ENCODE measurements around the gene SLX4IP.

Gene SLX4IP

DNA sequence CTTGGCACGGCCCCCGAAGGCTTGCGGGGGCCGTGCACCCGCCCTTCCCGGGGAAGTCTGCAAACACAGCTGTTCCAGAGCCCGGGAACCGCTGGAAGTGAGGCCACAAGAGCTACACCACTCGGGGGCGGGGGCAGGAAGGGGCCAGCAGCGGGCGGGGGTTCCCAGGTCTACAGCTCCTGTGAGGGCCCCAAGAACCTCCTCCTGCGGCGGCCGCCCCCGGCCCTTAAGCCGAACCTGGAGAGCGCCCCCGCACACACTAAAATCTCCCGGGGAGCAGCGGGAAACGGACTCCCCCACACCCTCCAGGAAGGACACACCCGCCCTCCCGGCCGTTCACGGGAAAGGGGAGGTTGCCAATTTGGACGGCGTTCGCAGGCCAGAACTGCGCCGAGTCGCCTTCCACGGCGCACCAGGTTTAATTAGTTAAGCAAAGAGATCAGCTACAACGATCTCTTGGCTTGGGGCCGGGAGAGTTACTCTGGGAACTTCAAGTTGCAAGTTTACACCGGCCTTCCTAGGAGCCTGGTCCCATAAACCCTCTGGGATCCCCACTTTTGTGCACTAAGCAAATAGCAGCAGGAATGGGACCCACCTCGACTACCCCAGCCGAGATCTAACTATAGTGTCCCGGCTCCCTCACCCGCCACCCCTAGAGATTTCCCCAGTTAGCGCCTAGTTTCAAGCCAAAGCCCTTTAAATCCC is 237.0 kb downstream of the SLX4IP start (continued):
- TF ChIP-seq ZNF16 (tag by site-specific recombination; IDR thresholded peaks at IDR 0.05; ENCODE audit: low read depth) = no peak
- TF ChIP-seq, protein P1, sequence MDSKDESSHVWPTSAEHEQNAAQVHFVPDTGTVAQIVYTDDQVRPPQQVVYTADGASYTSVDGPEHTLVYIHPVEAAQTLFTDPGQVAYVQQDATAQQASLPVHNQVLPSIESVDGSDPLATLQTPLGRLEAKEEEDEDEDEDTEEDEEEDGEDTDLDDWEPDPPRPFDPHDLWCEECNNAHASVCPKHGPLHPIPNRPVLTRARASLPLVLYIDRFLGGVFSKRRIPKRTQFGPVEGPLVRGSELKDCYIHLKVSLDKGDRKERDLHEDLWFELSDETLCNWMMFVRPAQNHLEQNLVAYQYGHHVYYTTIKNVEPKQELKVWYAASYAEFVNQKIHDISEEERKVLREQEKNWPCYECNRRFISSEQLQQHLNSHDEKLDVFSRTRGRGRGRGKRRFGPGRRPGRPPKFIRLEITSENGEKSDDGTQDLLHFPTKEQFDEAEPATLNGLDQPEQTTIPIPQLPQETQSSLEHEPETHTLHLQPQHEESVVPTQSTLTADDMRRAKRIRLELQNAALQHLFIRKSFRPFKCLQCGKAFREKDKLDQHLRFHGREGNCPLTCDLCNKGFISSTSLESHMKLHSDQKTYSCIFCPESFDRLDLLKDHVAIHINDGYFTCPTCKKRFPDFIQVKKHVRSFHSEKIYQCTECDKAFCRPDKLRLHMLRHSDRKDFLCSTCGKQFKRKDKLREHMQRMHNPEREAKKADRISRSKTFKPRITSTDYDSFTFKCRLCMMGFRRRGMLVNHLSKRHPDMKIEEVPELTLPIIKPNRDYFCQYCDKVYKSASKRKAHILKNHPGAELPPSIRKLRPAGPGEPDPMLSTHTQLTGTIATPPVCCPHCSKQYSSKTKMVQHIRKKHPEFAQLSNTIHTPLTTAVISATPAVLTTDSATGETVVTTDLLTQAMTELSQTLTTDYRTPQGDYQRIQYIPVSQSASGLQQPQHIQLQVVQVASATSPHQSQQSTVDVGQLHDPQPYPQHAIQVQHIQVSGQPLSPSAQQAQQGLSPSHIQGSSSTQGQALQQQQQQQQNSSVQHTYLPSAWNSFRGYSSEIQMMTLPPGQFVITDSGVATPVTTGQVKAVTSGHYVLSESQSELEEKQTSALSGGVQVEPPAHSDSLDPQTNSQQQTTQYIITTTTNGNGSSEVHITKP (tag by site-specific recombination; IDR thresholded peaks at IDR 0.05) = peak; percentile 71
- TF ChIP-seq, protein P2, sequence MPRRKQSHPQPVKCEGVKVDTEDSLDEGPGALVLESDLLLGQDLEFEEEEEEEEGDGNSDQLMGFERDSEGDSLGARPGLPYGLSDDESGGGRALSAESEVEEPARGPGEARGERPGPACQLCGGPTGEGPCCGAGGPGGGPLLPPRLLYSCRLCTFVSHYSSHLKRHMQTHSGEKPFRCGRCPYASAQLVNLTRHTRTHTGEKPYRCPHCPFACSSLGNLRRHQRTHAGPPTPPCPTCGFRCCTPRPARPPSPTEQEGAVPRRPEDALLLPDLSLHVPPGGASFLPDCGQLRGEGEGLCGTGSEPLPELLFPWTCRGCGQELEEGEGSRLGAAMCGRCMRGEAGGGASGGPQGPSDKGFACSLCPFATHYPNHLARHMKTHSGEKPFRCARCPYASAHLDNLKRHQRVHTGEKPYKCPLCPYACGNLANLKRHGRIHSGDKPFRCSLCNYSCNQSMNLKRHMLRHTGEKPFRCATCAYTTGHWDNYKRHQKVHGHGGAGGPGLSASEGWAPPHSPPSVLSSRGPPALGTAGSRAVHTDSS (tag by site-specific recombination; IDR thresholded peaks at IDR 0.05) = no peak
- TF ChIP-seq KLF10 (tag by site-specific recombination; IDR thresholded peaks at IDR 0.05) = 0 out of 2 replicates have a peak, but pooled peaks have one; percentile 29
- TF ChIP-seq ZBTB17 (tag by site-specific recombination; IDR thresholded peaks at IDR 0.05) = 0 out of 2 replicates have a peak, but pooled peaks have one; percentile 19
- TF ChIP-seq, protein P3, sequence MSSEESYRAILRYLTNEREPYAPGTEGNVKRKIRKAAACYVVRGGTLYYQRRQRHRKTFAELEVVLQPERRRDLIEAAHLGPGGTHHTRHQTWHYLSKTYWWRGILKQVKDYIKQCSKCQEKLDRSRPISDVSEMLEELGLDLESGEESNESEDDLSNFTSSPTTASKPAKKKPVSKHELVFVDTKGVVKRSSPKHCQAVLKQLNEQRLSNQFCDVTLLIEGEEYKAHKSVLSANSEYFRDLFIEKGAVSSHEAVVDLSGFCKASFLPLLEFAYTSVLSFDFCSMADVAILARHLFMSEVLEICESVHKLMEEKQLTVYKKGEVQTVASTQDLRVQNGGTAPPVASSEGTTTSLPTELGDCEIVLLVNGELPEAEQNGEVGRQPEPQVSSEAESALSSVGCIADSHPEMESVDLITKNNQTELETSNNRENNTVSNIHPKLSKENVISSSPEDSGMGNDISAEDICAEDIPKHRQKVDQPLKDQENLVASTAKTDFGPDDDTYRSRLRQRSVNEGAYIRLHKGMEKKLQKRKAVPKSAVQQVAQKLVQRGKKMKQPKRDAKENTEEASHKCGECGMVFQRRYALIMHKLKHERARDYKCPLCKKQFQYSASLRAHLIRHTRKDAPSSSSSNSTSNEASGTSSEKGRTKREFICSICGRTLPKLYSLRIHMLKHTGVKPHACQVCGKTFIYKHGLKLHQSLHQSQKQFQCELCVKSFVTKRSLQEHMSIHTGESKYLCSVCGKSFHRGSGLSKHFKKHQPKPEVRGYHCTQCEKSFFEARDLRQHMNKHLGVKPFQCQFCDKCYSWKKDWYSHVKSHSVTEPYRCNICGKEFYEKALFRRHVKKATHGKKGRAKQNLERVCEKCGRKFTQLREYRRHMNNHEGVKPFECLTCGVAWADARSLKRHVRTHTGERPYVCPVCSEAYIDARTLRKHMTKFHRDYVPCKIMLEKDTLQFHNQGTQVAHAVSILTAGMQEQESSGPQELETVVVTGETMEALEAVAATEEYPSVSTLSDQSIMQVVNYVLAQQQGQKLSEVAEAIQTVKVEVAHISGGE (tag by site-specific recombination; conservative IDR thresholded peaks at IDR 0.05; ENCODE audit: low read depth) = no peak
- TF ChIP-seq ZNF514 (tag by site-specific recombination; IDR thresholded peaks at IDR 0.05) = no peak
- no peak for TF ChIP-seq ZNF600 (tag by site-specific recombination; IDR thresholded peaks at IDR 0.05)
- no peak for TF ChIP-seq ZNF501 (tag by site-specific recombination; IDR thresholded peaks at IDR 0.05)
- TF ChIP-seq, protein P4, sequence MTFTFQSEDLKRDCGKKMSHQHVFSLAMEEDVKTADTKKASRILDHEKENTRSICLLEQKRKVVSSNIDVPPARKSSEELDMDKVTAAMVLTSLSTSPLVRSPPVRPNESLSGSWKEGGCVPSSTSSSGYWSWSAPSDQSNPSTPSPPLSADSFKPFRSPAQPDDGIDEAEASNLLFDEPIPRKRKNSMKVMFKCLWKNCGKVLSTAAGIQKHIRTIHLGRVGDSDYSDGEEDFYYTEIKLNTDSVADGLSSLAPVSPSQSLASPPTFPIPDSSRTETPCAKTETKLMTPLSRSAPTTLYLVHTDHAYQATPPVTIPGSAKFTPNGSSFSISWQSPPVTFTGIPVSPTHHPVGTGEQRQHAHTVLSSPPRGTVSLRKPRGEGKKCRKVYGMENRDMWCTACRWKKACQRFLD (tag by site-specific recombination; IDR thresholded peaks at IDR 0.05) = no peak
- TF ChIP-seq ZNF239 (tag by site-specific recombination; IDR thresholded peaks at IDR 0.05) = no peak
- TF ChIP-seq, protein P5, sequence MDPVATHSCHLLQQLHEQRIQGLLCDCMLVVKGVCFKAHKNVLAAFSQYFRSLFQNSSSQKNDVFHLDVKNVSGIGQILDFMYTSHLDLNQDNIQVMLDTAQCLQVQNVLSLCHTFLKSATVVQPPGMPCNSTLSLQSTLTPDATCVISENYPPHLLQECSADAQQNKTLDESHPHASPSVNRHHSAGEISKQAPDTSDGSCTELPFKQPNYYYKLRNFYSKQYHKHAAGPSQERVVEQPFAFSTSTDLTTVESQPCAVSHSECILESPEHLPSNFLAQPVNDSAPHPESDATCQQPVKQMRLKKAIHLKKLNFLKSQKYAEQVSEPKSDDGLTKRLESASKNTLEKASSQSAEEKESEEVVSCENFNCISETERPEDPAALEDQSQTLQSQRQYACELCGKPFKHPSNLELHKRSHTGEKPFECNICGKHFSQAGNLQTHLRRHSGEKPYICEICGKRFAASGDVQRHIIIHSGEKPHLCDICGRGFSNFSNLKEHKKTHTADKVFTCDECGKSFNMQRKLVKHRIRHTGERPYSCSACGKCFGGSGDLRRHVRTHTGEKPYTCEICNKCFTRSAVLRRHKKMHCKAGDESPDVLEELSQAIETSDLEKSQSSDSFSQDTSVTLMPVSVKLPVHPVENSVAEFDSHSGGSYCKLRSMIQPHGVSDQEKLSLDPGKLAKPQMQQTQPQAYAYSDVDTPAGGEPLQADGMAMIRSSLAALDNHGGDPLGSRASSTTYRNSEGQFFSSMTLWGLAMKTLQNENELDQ (tag by site-specific recombination; IDR thresholded peaks at IDR 0.05; ENCODE audit: low read depth) = no peak
- TF ChIP-seq ZNF658 (tag by site-specific recombination; IDR thresholded peaks at IDR 0.05) = no peak
- TF ChIP-seq WT1 (tag by site-specific recombination; IDR thresholded peaks at IDR 0.05) = no peak
- TF ChIP-seq, protein P6, sequence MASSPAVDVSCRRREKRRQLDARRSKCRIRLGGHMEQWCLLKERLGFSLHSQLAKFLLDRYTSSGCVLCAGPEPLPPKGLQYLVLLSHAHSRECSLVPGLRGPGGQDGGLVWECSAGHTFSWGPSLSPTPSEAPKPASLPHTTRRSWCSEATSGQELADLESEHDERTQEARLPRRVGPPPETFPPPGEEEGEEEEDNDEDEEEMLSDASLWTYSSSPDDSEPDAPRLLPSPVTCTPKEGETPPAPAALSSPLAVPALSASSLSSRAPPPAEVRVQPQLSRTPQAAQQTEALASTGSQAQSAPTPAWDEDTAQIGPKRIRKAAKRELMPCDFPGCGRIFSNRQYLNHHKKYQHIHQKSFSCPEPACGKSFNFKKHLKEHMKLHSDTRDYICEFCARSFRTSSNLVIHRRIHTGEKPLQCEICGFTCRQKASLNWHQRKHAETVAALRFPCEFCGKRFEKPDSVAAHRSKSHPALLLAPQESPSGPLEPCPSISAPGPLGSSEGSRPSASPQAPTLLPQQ (tag by site-specific recombination; IDR thresholded peaks at IDR 0.05) = no peak
- no peak for TF ChIP-seq ZNF521 (tag by site-specific recombination; IDR thresholded peaks at IDR 0.05)
- TF ChIP-seq, protein P7, sequence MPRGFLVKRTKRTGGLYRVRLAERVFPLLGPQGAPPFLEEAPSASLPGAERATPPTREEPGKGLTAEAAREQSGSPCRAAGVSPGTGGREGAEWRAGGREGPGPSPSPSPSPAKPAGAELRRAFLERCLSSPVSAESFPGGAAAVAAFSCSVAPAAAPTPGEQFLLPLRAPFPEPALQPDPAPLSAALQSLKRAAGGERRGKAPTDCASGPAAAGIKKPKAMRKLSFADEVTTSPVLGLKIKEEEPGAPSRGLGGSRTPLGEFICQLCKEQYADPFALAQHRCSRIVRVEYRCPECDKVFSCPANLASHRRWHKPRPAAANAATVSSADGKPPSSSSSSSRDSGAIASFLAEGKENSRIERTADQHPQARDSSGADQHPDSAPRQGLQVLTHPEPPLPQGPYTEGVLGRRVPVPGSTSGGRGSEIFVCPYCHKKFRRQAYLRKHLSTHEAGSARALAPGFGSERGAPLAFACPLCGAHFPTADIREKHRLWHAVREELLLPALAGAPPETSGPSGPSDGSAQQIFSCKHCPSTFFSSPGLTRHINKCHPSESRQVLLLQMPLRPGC (tag by site-specific recombination; IDR thresholded peaks at IDR 0.05) = no peak
- TF ChIP-seq, protein P8, sequence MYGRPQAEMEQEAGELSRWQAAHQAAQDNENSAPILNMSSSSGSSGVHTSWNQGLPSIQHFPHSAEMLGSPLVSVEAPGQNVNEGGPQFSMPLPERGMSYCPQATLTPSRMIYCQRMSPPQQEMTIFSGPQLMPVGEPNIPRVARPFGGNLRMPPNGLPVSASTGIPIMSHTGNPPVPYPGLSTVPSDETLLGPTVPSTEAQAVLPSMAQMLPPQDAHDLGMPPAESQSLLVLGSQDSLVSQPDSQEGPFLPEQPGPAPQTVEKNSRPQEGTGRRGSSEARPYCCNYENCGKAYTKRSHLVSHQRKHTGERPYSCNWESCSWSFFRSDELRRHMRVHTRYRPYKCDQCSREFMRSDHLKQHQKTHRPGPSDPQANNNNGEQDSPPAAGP (tag by site-specific recombination; IDR thresholded peaks at IDR 0.05) = no peak
- TF ChIP-seq ZFP3 (tag by site-specific recombination; IDR thresholded peaks at IDR 0.05; ENCODE audit: low read depth) = no peak

Data from HEK293 (cell line).